Measurements from ENCODE around the gene FAAP20.

GRCh38 chr1:2186901-2187300 lies 7.7 kb downstream of the FAAP20 start:
- TF ChIP-seq CTCF (IDR thresholded peaks at IDR 0.05; ENCODE audit: poor library complexity) (no peak), EZH2 (IDR thresholded peaks at IDR 0.05; ENCODE audit: borderline replicate concordance) (no peak), EZH2phosphoT487 (IDR thresholded peaks at IDR 0.05; ENCODE audit: low read depth, severe bottlenecking, unreplicated experiment) (no peak)

Measured in hepatocyte (in vitro differentiated cells).